Adrenal gland (tissue), 12 donors: Measurements from ENCODE around the gene ZIK1. TPM values are rescaled to one million over a fixed set of nuclear protein-coding genes. Genes with fewer than 3 reads are reported as not detected.

Experiments
- DNase-seq, 7 donors: peaks; one replicate each; pipeline ENCODE4 v3.0.0-alpha.2; 2019 to 2020
- H3K27ac ChIP-seq, 5 donors: fragments of 200-600 bp; sonication (generic) in 4 of 5; 1 replicate in 3 of 5; 2 replicates in 2 of 5; pipeline versions ENCODE4 v1.5.1 to v1.8.0; 2016 to 2020; ENCODE audit warnings: mild to moderate bottlenecking in 1 of 5
- H3K27me3 ChIP-seq: fragments of 200-600 bp; 2 replicates; pipeline ENCODE4 v1.8.0; 2021
- H3K36me3 ChIP-seq, 2 donors: fragments of 200-600 bp; replicated peaks in 1 of 2; 1 replicate in 1 of 2; 2 replicates in 1 of 2; pipeline versions ENCODE4 v1.5.1 to v1.8.0; 2018 to 2022
- H3K4me1 ChIP-seq, 2 donors: fragments of 200-600 bp; replicated peaks in 1 of 2; 1 replicate in 1 of 2; 2 replicates in 1 of 2; pipeline versions ENCODE4 v1.5.1 to v1.8.0; 2018 to 2021
- H3K4me3 ChIP-seq, 4 donors: fragments of 200-600 bp; sonication (generic) in 3 of 4; one replicate each; pipeline ENCODE4 v1.5.1; 2016 to 2018
- H3K9me3 ChIP-seq, 3 donors: fragments of 200-600 bp; sonication (generic) in 1 of 3; replicated peaks in 1 of 3; 1 replicate in 2 of 3; 2 replicates in 1 of 3; pipeline versions ENCODE4 v1.5.1 to v1.8.0; 2016 to 2021
- POLR2A ChIP-seq, 2 donors: fragments of 450-650 bp; IDR thresholded peaks; one replicate each; pipeline ENCODE4 v1.6.1; 2017; ENCODE audit warnings: antibody characterized with exemption in 2 of 2, mild to moderate bottlenecking in 2 of 2, moderate library complexity in 1 of 2
- WGBS, 4 donors: extraction: QIAGEN DNeasy Blood & Tissue Kit in 2 of 4; methylation state at CpG; one replicate each; pipeline versions ENCODE4 v1.1.5 to v1.1.7; 2013 to 2017; 5-methylcytosine and 5-hydroxymethylcytosine counted together
- intact Hi-C, 2 donors: fragments of 100-400 bp; cut with DNase I; formaldehyde crosslinking; loops; one replicate each; pipeline versions ENCODE4 v1.14.1 to v1.15.0; 2022 to 2023
- polyA plus RNA-seq, 3 donors: library from polyadenylated mRNA; stranded (reverse); fragments of 200-250 nt in 2 of 3; fragments of 350-450 nt in 1 of 3; fragmentation: Illumina TruSeq in 1 of 3; extraction: RNeasy Lipid Tissue Mini Kit (QIAGEN cat#74804) in 1 of 3; gene quantifications; one replicate each; pipeline ENCODE4 v1.2.3, GENCODE V29; 2013 to 2014
- total RNA-seq, 9 donors: library from RNA; depleted of rRNA in 4 of 9; stranded (reverse); fragments of >200 nt in 4 of 9; fragments of 120-200 nt in 1 of 9; fragmentation: NEBNext Ultra II Directional in 1 of 9; extraction: Animal tissue kit (Norgen Biotek cat#: 25700) in 1 of 9; gene quantifications; one replicate each; pipeline versions ENCODE4 v1.1.0 to v1.2.4, GENCODE V29; 2013 to 2023
- TF ChIP-seq, protein P1 (sequence below), 6 experiments: fragments of 450-650 bp in 4 of 6; fragments of 200-600 bp in 2 of 6; sonication (generic) in 1 of 6; IDR thresholded peaks; 1 replicate in 5 of 6; 2 replicates in 1 of 6; pipeline versions ENCODE4 v1.5.1 to v1.8.0; 2016 to 2021; ENCODE audit warnings: antibody characterized with exemption in 6 of 6, mild to moderate bottlenecking in 2 of 6, moderate library complexity in 1 of 6
- donor health status: healthy with polysubstance abuse.
- donor health status: Bipolar disorder and iron deficiency.
- donor health status: DM: yes; HTN: yes; CAD: no.
- donor health status: DM: no; HTN: no; CAD: no.
- donor health status: DM: no; HTN: no; CAD: no.
- donor health status: DM: yes; HTN: yes; CAD: no.

ZIK1 gene
- total and polyA plus RNA-seq, 12 donors = 1.5 to 10.5 (median 5.0) TPM

DNA sequence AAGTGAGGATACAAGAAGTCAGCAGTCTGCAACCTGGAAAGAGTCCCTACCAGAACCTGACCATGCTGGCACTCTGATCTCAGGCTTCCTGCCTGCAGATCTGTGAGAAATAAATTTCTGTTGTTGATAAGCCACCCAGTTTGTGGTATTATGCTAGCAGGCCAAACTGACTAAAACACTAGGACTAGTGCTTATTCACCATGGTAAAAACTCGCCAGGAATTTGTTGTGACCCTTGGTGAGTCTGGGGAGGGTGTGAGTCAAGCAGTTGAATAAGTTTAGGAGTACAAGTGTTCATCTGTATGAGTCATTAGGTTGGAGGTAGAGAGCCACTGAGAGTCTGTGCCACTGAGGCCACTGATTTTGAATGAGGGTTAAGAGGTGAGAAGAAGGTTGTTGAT is 3.6 kb downstream of the ZIK1 start:
- Histone ChIP-seq H3K27ac (no peak overlapping the region), H3K9me3 (peaks cover 0 to 50% (median 0%) of the 10 kb centered on the region in 3 donors), H3K4me3 (no peak overlapping the region), H3K27me3 (no peaks in the 10 kb centered on the region), H3K4me1 (peaks cover 4 to 14% of the 10 kb centered on the region in 2 donors), H3K36me3 (peaks cover 0 to 13% of the 10 kb centered on the region in 2 donors)
- intact Hi-C loops = no loop called here
- WGBS, 4 donors = 100% methylated on average over 1 of the region's 1 CpG
- TF ChIP-seq, protein P1, sequence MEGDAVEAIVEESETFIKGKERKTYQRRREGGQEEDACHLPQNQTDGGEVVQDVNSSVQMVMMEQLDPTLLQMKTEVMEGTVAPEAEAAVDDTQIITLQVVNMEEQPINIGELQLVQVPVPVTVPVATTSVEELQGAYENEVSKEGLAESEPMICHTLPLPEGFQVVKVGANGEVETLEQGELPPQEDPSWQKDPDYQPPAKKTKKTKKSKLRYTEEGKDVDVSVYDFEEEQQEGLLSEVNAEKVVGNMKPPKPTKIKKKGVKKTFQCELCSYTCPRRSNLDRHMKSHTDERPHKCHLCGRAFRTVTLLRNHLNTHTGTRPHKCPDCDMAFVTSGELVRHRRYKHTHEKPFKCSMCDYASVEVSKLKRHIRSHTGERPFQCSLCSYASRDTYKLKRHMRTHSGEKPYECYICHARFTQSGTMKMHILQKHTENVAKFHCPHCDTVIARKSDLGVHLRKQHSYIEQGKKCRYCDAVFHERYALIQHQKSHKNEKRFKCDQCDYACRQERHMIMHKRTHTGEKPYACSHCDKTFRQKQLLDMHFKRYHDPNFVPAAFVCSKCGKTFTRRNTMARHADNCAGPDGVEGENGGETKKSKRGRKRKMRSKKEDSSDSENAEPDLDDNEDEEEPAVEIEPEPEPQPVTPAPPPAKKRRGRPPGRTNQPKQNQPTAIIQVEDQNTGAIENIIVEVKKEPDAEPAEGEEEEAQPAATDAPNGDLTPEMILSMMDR (IDR thresholded peaks at IDR 0.05) = no peak
- TF ChIP-seq POLR2A (IDR thresholded peaks at IDR 0.05) = no peak
- no peak for DNase-seq

DNA sequence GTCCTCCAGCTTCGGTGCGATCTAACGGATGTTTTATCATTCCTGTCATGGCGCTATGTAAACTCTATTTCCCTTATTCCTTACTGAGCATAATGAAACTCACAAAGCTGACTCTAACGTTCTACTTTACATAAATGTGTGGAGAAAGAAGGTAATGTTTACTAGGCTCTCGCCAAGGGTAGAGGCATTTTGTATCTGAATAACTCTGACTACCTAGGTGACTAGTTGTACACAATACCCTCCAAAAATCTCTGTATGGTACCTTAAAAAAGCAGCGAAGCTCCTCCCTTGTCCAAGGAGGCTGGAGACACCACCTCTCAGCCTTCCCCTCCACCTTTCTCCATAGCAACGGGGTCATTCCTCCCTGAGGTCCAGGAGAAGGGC is 15.4 kb downstream of the ZIK1 start:
- H3K27me3 ChIP-seq = no peaks in the 10 kb centered on the region
- no peaks in the 10 kb centered on the region for H3K36me3 ChIP-seq
- H3K4me1 ChIP-seq = peaks cover 0 to 9% of the 10 kb centered on the region in 2 donors
- DNase-seq = no peak
- H3K4me3 ChIP-seq = peak overlapping the region in 3 of 4 donors; percentile 45 to 90 (median 66)
- H3K27ac ChIP-seq = peak overlapping the region in 1 of 5 donors; percentile 33
- intact Hi-C loops = no loop called here
- 49 to 57% (median 56%) methylated on average over 8 of the region's 8 CpGs for WGBS, 4 donors
- no peak for TF ChIP-seq POLR2A (IDR thresholded peaks at IDR 0.05)
- TF ChIP-seq, protein P1 (IDR thresholded peaks at IDR 0.05) = no peak
- no peaks in the 10 kb centered on the region for H3K9me3 ChIP-seq

DNA sequence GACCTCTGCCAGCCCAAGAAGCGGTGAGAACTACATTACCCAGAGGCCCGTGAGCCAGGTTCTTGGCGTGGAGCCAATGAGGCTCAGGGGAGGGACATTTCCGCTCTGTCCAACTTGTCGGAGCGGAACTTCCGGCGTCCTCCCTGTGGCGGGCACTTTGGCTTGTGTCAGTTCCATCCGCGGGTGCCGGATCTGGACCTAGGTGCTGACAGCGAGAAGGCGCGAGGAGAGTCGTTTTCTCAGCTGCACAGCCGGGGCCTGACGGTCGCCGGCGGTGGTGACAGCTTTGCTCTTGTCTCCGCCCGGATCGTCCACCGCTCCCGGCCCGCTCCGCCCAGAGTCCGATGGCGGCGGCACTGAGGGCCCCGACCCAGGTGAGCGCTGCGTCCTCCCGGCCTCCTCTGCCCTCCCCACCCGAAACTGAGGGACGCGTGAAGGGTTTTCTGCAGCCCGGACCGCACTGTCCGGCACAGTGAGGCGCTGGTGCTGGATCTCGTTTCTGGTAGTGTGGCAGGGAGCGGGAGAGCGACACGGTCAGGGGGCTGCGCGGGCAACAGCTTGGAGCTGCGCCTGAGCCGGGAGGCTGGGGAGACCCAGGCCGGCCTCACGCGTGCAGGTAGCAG is 15.9 kb downstream of the ZIK1 start, which contains the start of gene ZNF530:
TSS of gene ZNF530 (plus strand) at position 125 of the 623 bp plus-strand sequence. CDS start 4,461 bp downstream, outside the sequence.
- Histone ChIP-seq H3K9me3 (no peaks in the 10 kb centered on the region), H3K4me1 (peaks cover 0 to 9% of the 10 kb centered on the region in 2 donors), H3K4me3 (peak within 1 kb of the TSS in 3 of 4 donors; percentile 45 to 90 (median 66)), H3K27ac (peak within 1 kb of the TSS in 1 of 5 donors; percentile 33), H3K27me3 (no peaks in the 10 kb centered on the region), H3K36me3 (no peaks in the 10 kb centered on the region)
- DNase-seq = peak; percentile 94 to 97 (median 96)
- 0 to 1% (median 0%) methylated on average over 22 to 53 of the region's 53 CpGs for WGBS, 4 donors
- intact Hi-C loops = no loop called here
- no peak for TF ChIP-seq POLR2A (IDR thresholded peaks at IDR 0.05)
- TF ChIP-seq, protein P1 (IDR thresholded peaks at IDR 0.05) = no peak

DNA sequence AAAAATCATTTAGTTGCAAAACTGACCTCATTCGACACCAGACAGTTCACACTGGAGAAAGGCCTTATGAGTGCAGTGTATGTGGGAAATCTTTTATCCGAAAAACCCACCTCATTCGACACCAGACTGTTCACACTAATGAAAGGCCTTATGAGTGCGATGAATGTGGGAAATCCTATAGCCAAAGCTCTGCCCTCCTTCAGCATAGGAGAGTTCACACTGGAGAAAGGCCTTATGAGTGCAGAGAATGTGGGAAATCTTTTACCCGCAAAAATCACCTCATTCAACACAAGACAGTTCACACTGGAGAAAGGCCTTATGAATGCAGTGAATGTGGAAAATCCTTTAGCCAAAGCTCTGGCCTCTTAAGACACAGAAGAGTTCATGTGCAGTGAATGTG is 23.0 kb downstream of the ZIK1 start:
- H3K9me3 ChIP-seq = no peaks in the 10 kb centered on the region
- H3K27ac ChIP-seq = no peak overlapping the region
- TF ChIP-seq, protein P1 (IDR thresholded peaks at IDR 0.05) = no peak
- TF ChIP-seq POLR2A (IDR thresholded peaks at IDR 0.05) = no peak
- intact Hi-C loops = no loop called here
- no peaks in the 10 kb centered on the region for H3K27me3 ChIP-seq
- no peaks in the 10 kb centered on the region for H3K4me1 ChIP-seq
- no peak overlapping the region for H3K4me3 ChIP-seq
- 93 to 99% (median 97%) methylated on average over 5 of the region's 5 CpGs for WGBS, 4 donors
- DNase-seq = no peak
- H3K36me3 ChIP-seq = peaks cover 0 to 4% of the 10 kb centered on the region in 2 donors
